ENCODE results near the gene TBC1D1. TPM values are rescaled to one million over a fixed set of nuclear protein-coding genes. Genes with fewer than 3 reads are reported as not detected.

TBC1D1 gene
- polyA plus RNA-seq, 3 donors = 23.3 to 70.0 (median 31.5) TPM

DNA sequence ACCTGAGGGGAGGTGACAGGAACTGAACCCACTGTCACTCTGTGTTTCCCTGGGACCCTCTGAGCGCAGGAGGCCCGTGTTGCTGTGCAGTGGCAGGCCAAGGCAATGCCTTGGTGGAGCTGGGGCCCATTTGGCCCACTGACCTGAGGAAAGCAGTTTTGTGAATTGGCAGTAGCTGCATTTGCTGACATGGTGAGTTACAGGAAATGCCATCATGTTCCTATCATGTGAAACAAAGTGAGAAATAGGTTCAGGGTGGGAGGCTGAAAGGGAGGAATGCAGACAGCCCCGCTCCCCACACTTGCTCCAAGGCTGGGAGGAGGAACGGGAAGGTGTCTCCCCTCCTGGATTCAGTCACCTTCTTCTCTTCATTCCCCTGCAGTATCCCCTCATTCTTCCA lies 215.4 kb downstream of the TBC1D1 start:
- DNase-seq = no peak
- H3K9me3 ChIP-seq (replicated peaks in 1 of 2; ENCODE audit: control insufficient read depth in 1 of 2, insufficient read depth in 1 of 2, low read length in 2 of 2) = no peaks in the 10 kb centered on the region
- no peak overlapping the region for H3K4me2 ChIP-seq (replicated peaks; ENCODE audit: extremely low read depth, low read length, poor library complexity, severe bottlenecking)
- H3K27me3 ChIP-seq (ENCODE audit: control insufficient read depth in 2 of 2, insufficient read depth in 2 of 2, low read length in 2 of 2) = no peaks in the 10 kb centered on the region
- no peaks in the 10 kb centered on the region for H3K4me1 ChIP-seq (ENCODE audit: control insufficient read depth in 1 of 2, insufficient read depth in 2 of 2, low read length in 2 of 2)
- H3K9ac ChIP-seq (ENCODE audit: insufficient read depth, low read length, poor library complexity, severe bottlenecking) = no peak overlapping the region
- TF ChIP-seq CTCF (IDR thresholded peaks at IDR 0.05) = no peak
- peak overlapping the region in 1 of 2 donors; percentile 17 for H3K27ac ChIP-seq (ENCODE audit: low read depth in 1 of 2, low read length in 2 of 2)
- no peaks in the 10 kb centered on the region for H4K20me1 ChIP-seq (ENCODE audit: insufficient read depth, low read length)
- H3K36me3 ChIP-seq (replicated peaks in 1 of 2; ENCODE audit: control insufficient read depth in 1 of 2, insufficient read depth in 2 of 2, low read length in 2 of 2) = peaks cover 84 to 96% of the 10 kb centered on the region in 2 donors
- H3K36me3 Mint-ChIP-seq = peaks cover 89 to 99% of the 10 kb centered on the region in 2 donors
- 100% methylated on average over 2 of the region's 4 CpGs for WGBS (ENCODE audit: insufficient coverage)
- no peak overlapping the region for H3K4me3 ChIP-seq (replicated peaks in 1 of 3; ENCODE audit: low read depth in 2 of 3, low read length in 3 of 3)
- no peak overlapping the region for H2AFZ ChIP-seq (ENCODE audit: insufficient read depth, low read depth, low read length, poor library complexity, severe bottlenecking)
- intact Hi-C loops (cut with micrococcal nuclease) = no loop called here
- H3K4me3 Mint-ChIP-seq = no peak overlapping the region
- H3K79me2 ChIP-seq (ENCODE audit: insufficient read depth, low read length) = no peaks in the 10 kb centered on the region
- H3K9me3 Mint-ChIP-seq = no peaks in the 10 kb centered on the region
- H3K27me3 Mint-ChIP-seq (ENCODE audit: low read depth in 3 of 3) = peaks cover 0 to 1% (median 0%) of the 10 kb centered on the region in 3 donors
- peaks cover 4% of the 10 kb centered on the region for H3K4me1 Mint-ChIP-seq
- peak overlapping the region in 4 of 7 donors; percentile 17 to 70 (median 62) for H3K27ac Mint-ChIP-seq

DNA sequence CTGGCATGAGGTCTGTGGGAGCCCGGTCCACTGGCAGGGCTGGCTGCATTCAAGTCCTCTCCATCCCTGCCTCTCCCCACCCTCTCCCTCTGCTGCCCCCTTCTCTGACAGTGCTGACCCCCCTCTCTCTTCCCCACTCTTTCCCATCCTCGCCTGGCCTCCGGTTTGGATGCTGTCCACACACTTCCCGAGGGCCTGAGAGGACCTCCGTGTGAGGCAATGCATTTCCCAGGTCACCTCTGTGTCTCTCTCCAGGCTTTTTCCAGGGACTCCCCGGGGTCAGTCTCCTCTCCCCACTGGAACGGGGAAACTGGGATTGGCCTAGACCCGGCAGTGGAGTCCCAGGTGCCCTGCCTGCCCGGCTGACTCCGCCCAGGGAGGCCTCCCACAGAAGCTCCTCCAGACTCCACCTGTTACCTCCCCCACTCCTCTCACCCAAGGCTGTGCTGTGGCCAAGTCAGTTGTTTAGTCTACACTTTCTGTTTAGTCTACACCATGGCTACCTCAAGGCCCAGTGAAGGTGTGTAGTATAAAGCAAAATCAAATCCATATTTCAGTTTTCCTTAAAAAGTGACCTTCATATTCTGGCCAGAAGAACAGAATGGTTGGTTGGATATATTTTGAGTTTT lies 216.1 kb downstream of the TBC1D1 start:
- Histone ChIP-seq H3K4me2 (replicated peaks; ENCODE audit: extremely low read depth, low read length, poor library complexity, severe bottlenecking) (no peak overlapping the region), H3K27me3 (ENCODE audit: control insufficient read depth in 2 of 2, insufficient read depth in 2 of 2, low read length in 2 of 2) (no peaks in the 10 kb centered on the region), H3K9me3 (replicated peaks in 1 of 2; ENCODE audit: control insufficient read depth in 1 of 2, insufficient read depth in 1 of 2, low read length in 2 of 2) (no peaks in the 10 kb centered on the region), H3K9ac (ENCODE audit: insufficient read depth, low read length, poor library complexity, severe bottlenecking) (no peak overlapping the region), H3K79me2 (ENCODE audit: insufficient read depth, low read length) (no peaks in the 10 kb centered on the region), H3K4me1 (ENCODE audit: control insufficient read depth in 1 of 2, insufficient read depth in 2 of 2, low read length in 2 of 2) (no peaks in the 10 kb centered on the region), H3K27ac (ENCODE audit: low read depth in 1 of 2, low read length in 2 of 2) (peak overlapping the region in 1 of 2 donors; percentile 9), H4K20me1 (ENCODE audit: insufficient read depth, low read length) (no peaks in the 10 kb centered on the region), H3K36me3 (replicated peaks in 1 of 2; ENCODE audit: control insufficient read depth in 1 of 2, insufficient read depth in 2 of 2, low read length in 2 of 2) (peaks cover 80 to 96% of the 10 kb centered on the region in 2 donors), H3K4me3 (replicated peaks in 1 of 3; ENCODE audit: low read depth in 2 of 3, low read length in 3 of 3) (no peak overlapping the region), H2AFZ (ENCODE audit: insufficient read depth, low read depth, low read length, poor library complexity, severe bottlenecking) (no peak overlapping the region)
- DNase-seq = no peak
- peaks cover 0 to 1% (median 0%) of the 10 kb centered on the region in 3 donors for H3K27me3 Mint-ChIP-seq (ENCODE audit: low read depth in 3 of 3)
- TF ChIP-seq CTCF (IDR thresholded peaks at IDR 0.05) = no peak
- 97% methylated on average over 9 of the region's 10 CpGs for WGBS (ENCODE audit: insufficient coverage)
- H3K36me3 Mint-ChIP-seq = peaks cover 89 to 97% of the 10 kb centered on the region in 2 donors
- H3K4me3 Mint-ChIP-seq = no peak overlapping the region
- intact Hi-C loops (cut with micrococcal nuclease) = no loop called here
- peak overlapping the region in 4 of 7 donors; percentile 18 to 70 (median 61) for H3K27ac Mint-ChIP-seq
- H3K4me1 Mint-ChIP-seq = peaks cover 4% of the 10 kb centered on the region
- H3K9me3 Mint-ChIP-seq = no peaks in the 10 kb centered on the region

All from CD14-positive monocyte (primary cell).